ENCODE results near the gene TOX2.
A peak's percentile ranks its signal among the peaks of the same experiment; 100 is the strongest.

GRCh38 chr20:44010162-44010704 is 95.6 kb downstream of the TOX2 start:
- TF ChIP-seq GATA2 (IDR thresholded peaks at IDR 0.05; ENCODE audit: low read depth, low read length) (peak; percentile 58; the same call in 1 of the 2 replicates), GATA3 (IDR thresholded peaks at IDR 0.05; ENCODE audit: low read depth, low read length) (peak; percentile 65)
